Bladder microvascular endothelial cell (primary cell): ENCODE data around the gene ZNF12. TPM values are rescaled to one million over a fixed set of nuclear protein-coding genes. Genes with fewer than 3 reads are reported as not detected.

ENCODE experiments used
- total RNA-seq: library from RNA; depleted of rRNA; stranded (reverse); fragments of >200 nt; gene quantifications from 2 replicates; pipeline ENCODE4 v1.2.3, GENCODE V29; 2014

Gene ZNF12
- total RNA-seq = 7.3 and 17.2 TPM in 2 replicates

GRCh38 chr7:6706666-6707407 lies at the start of gene ZNF12:
Gene ZNF12, minus strand, starts transcription at chr7:6706947. Its CDS starts 1,774 bp downstream, at chr7:6705173.

DNA sequence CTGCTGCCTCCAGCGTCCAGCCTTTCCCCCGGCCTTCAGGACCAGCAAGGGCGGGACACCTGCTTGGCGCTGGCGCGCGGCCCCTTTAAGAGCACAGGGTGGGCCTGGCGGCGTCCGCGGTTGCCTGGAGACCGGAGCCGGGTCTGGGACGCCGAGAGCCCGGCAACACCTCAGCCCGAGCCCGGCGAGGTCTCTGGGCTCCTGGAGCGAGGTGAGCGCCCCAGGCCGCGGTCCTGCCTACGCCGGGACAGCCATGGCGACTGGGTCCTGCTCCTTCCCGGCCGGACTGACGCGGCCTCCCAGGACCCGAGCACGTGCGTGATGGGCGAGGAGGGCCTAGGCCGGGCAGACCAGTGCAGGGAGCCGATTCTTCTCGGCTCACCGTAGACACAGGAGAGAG lies 47.2 kb upstream of the ZNF12 start, which contains the start of gene RSPH10B2:
Gene RSPH10B2 (plus strand): TSS at position 140 of the 400 bp plus-strand sequence. CDS start 3,575 bp downstream, outside the sequence.

Other genes with a start within 250 kb of the ZNF12 start
- 90.0 and 125 TPM in 2 replicates for gene KDELR2, start 222.8 kb downstream of the ZNF12 start, total RNA-seq
- gene GRID2IP, start 155.5 kb downstream of the ZNF12 start, total RNA-seq = under 0.01 TPM in 1 of 2 replicates, not detected in the other
- gene ZDHHC4, start 129.5 kb downstream of the ZNF12 start, total RNA-seq = 20.2 and 50.6 TPM in 2 replicates
- gene INTS15, start 116.9 kb downstream of the ZNF12 start, total RNA-seq = 7.8 and 9.9 TPM in 2 replicates
- gene ZNF853, start 91.3 kb downstream of the ZNF12 start, total RNA-seq = 0.16 and 1.9 TPM in 2 replicates
- gene ZNF316, start 69.6 kb downstream of the ZNF12 start, total RNA-seq = 7.4 and 17.0 TPM in 2 replicates
- under 0.01 and 0.50 TPM in 2 replicates for gene RSPH10B2, start 47.2 kb upstream of the ZNF12 start, total RNA-seq
- gene CCZ1B, start 119.3 kb upstream of the ZNF12 start, total RNA-seq = 69.1 and 123 TPM in 2 replicates